ENCODE data around the gene CD200. TPM values are rescaled to one million over a fixed set of nuclear protein-coding genes. Genes with fewer than 3 reads are reported as not detected.

Gene CD200
- total and polyA plus RNA-seq, 4 donors = 0.10 to 0.28 (median 0.20) TPM

- WGBS = 83% methylated on average over 7 of the region's 7 CpGs
- peaks cover 0 to 2% (median 0%) of the 10 kb centered on the region in 4 donors for H3K4me1 ChIP-seq (ENCODE audit: control insufficient read depth in 4 of 4, insufficient read depth in 4 of 4, low read length in 3 of 4)
- no peak for DNase-seq (ENCODE audit: low spot score)
Observed at GRCh38 chr3:112379020-112379690, 46.2 kb downstream of the CD200 start.

GRCh38 chr3:112381673-112382542, 49.0 kb downstream of the CD200 start:
- DNase-seq (ENCODE audit: low spot score) = no peak
- Histone ChIP-seq H3K4me1 (ENCODE audit: control insufficient read depth in 4 of 4, insufficient read depth in 4 of 4, low read length in 3 of 4) (no peaks in the 10 kb centered on the region), H3K9me3 (ENCODE audit: control insufficient read depth in 4 of 4, low read length in 3 of 4) (no peaks in the 10 kb centered on the region), H3K9ac (ENCODE audit: low read depth in 1 of 2, low read length in 2 of 2) (no peak overlapping the region), H3K27me3 (ENCODE audit: control insufficient read depth in 4 of 4, insufficient read depth in 4 of 4, low read length in 3 of 4) (no peaks in the 10 kb centered on the region), H3K27ac (ENCODE audit: low read depth in 1 of 2, low read length in 2 of 2) (no peak overlapping the region), H3K4me3 (ENCODE audit: low read depth in 1 of 3, low read length in 3 of 3) (no peak overlapping the region), H3K36me3 (ENCODE audit: control insufficient read depth in 4 of 4, insufficient read depth in 3 of 4, low read depth in 1 of 4, low read length in 3 of 4) (peaks cover 0 to 1% (median 0%) of the 10 kb centered on the region in 4 donors)
- 83% methylated on average over 7 of the region's 7 CpGs for WGBS
- TF ChIP-seq SP1 (IDR thresholded peaks at IDR 0.05) (no peak), ATF3 (IDR thresholded peaks at IDR 0.05) (no peak), ZBTB33 (IDR thresholded peaks at IDR 0.05) (no peak), RAD21 (IDR thresholded peaks at IDR 0.05) (no peak), TAF1 (conservative IDR thresholded peaks at IDR 0.05) (no peak), FOXA1 (IDR thresholded peaks at IDR 0.05) (no peak), HNF4A (conservative IDR thresholded peaks at IDR 0.05) (no peak), HNF4G (IDR thresholded peaks at IDR 0.05) (no peak), FOXA2 (IDR thresholded peaks at IDR 0.05) (no peak), MAX (IDR thresholded peaks at IDR 0.05) (no peak), EGR1 (IDR thresholded peaks at IDR 0.05; ENCODE audit: low read depth in 2 of 2) (no peak), RXRA (IDR thresholded peaks at IDR 0.05) (no peak)

More at GRCh38 chr3:112379020-112379690, 46.2 kb downstream of the CD200 start:
- no peak overlapping the region for H3K4me3 ChIP-seq (ENCODE audit: low read depth in 1 of 3, low read length in 3 of 3)
- no peak overlapping the region for H3K27ac ChIP-seq (ENCODE audit: low read depth in 1 of 2, low read length in 2 of 2)
- peaks cover 0 to 1% (median 0%) of the 10 kb centered on the region in 4 donors for H3K36me3 ChIP-seq (ENCODE audit: control insufficient read depth in 4 of 4, insufficient read depth in 3 of 4, low read depth in 1 of 4, low read length in 3 of 4)
- no peak overlapping the region for H3K9ac ChIP-seq (ENCODE audit: low read depth in 1 of 2, low read length in 2 of 2)
- no peak for TF ChIP-seq FOXA1 (IDR thresholded peaks at IDR 0.05)
- no peak for TF ChIP-seq TAF1 (conservative IDR thresholded peaks at IDR 0.05)
- no peak for TF ChIP-seq GABPA (IDR thresholded peaks at IDR 0.05 in 1 of 2, conservative IDR thresholded peaks at IDR 0.05 in 1 of 2)
- TF ChIP-seq RAD21 (IDR thresholded peaks at IDR 0.05) = no peak
- TF ChIP-seq MAX (IDR thresholded peaks at IDR 0.05) = no peak
- TF ChIP-seq REST (IDR thresholded peaks at IDR 0.05) = no peak
- no peak for TF ChIP-seq ATF3 (IDR thresholded peaks at IDR 0.05)
- no peak for TF ChIP-seq EGR1 (IDR thresholded peaks at IDR 0.05; ENCODE audit: low read depth in 2 of 2)
- no peak for TF ChIP-seq JUND (IDR thresholded peaks at IDR 0.05)
- TF ChIP-seq HNF4A (conservative IDR thresholded peaks at IDR 0.05) = no peak
- TF ChIP-seq SP1 (IDR thresholded peaks at IDR 0.05) = no peak
- no peaks in the 10 kb centered on the region for H3K27me3 ChIP-seq (ENCODE audit: control insufficient read depth in 4 of 4, insufficient read depth in 4 of 4, low read length in 3 of 4)
- no peaks in the 10 kb centered on the region for H3K9me3 ChIP-seq (ENCODE audit: control insufficient read depth in 4 of 4, low read length in 3 of 4)
